OCI-LY7 (cell line): Measurements from ENCODE around the gene RBP7. TPM values are rescaled to one million over a fixed set of nuclear protein-coding genes. Genes with fewer than 3 reads are reported as not detected.
A peak's percentile ranks its signal among the peaks of the same experiment; 100 is the strongest.

Experiments
- BruUV-seq: library from RNA; stranded (reverse); fragments of 400-500 nt; replicated peaks from 2 replicates; lab custom pipeline; 2021; lab: Mats Ljungman, UMichigan
- CTCF ChIA-PET: fragments of 300-600 bp; sonication (Branson Sonifier 250); formaldehyde crosslinking; loops from one replicate; lab custom pipeline; 2022; ENCODE audit warnings: antibody characterized with exemption; ENCODE audit not compliant: unreplicated experiment; lab: Charles Lee
- POLR2A ChIA-PET: fragments of 300-600 bp; sonication (Branson Sonifier 250); formaldehyde crosslinking; loops from one replicate; lab custom pipeline; 2022; ENCODE audit warnings: antibody characterized with exemption; lab: Charles Lee
- DNase-seq: peaks from one replicate; pipeline ENCODE4 v3.0.0-alpha.2; 2015; ENCODE audit warnings: low spot score
- H2AFZ ChIP-seq: fragments of 200-600 bp; sonication (generic), shearing (Covaris generic); 2 replicates; pipeline ENCODE4 v1.6.1; 2014; ENCODE audit warnings: mild to moderate bottlenecking, antibody characterized with exemption, low read length, moderate library complexity
- H3K27ac ChIP-seq: fragments of 200-600 bp; sonication (generic); 2 replicates; pipeline ENCODE4 v1.5.1; 2014; ENCODE audit warnings: mixed run types, low read depth, mild to moderate bottlenecking, moderate library complexity, low read length, inconsistent platforms; ENCODE audit not compliant: poor library complexity, severe bottlenecking
- H3K36me3 ChIP-seq: fragments of 200-600 bp; sonication (generic); 2 replicates; pipeline ENCODE4 v1.6.1; 2014; ENCODE audit warnings: mild to moderate bottlenecking, antibody characterized with exemption, low read length, moderate library complexity, mixed read lengths; ENCODE audit not compliant: insufficient read depth
- H3K4me1 ChIP-seq: fragments of 200-600 bp; sonication (generic); 2 replicates; pipeline ENCODE4 v1.5.1; 2014; ENCODE audit warnings: mild to moderate bottlenecking, low read length; ENCODE audit not compliant: insufficient read depth, poor library complexity, severe bottlenecking
- H3K4me2 ChIP-seq: fragments of 200-600 bp; sonication (generic); 2 replicates; pipeline ENCODE4 v1.6.1; 2014; ENCODE audit warnings: mild to moderate bottlenecking, low read length
- H3K4me3 ChIP-seq: fragments of 200-600 bp; sonication (generic); 2 replicates; pipeline ENCODE4 v1.5.1; 2014; ENCODE audit warnings: mild to moderate bottlenecking, low read depth, low read length; ENCODE audit not compliant: poor library complexity, severe bottlenecking
- H3K79me2 ChIP-seq: fragments of 200-600 bp; sonication (generic); 2 replicates; pipeline ENCODE4 v1.6.1; 2016; ENCODE audit warnings: low read depth, mild to moderate bottlenecking, low read length, moderate library complexity, mixed read lengths; ENCODE audit not compliant: insufficient read depth
- H3K9me2 ChIP-seq: fragments of 200-600 bp; sonication (generic); 2 replicates; pipeline ENCODE4 v1.6.1; 2016; ENCODE audit warnings: mild to moderate bottlenecking, low read length, mixed read lengths; ENCODE audit not compliant: insufficient read depth
- H3K9me3 ChIP-seq: fragments of 200-600 bp; sonication (generic); 2 replicates; pipeline ENCODE4 v1.6.1; 2014; ENCODE audit warnings: mild to moderate bottlenecking, mixed run types, low read length, mixed read lengths
- H4K20me1 ChIP-seq: fragments of 200-600 bp; sonication (generic); 2 replicates; pipeline ENCODE4 v1.6.1; 2014; ENCODE audit warnings: mild to moderate bottlenecking, antibody characterized with exemption, low read length, moderate library complexity, mixed read lengths; ENCODE audit not compliant: insufficient read depth
- CTCF ChIP-seq: fragments of 200-600 bp; sonication (generic); conservative IDR thresholded peaks from 2 replicates; pipeline ENCODE4 v1.5.1; 2014; ENCODE audit warnings: mild to moderate bottlenecking, antibody characterized with exemption, low read length, moderate library complexity, mixed read lengths
- EZH2phosphoT487 ChIP-seq: fragments of 200-600 bp; sonication (generic); IDR thresholded peaks from 2 replicates; pipeline ENCODE4 v1.6.1; 2018; ENCODE audit warnings: low read depth, borderline replicate concordance, mild to moderate bottlenecking, mixed run types, antibody characterized with exemption, low read length, moderate library complexity, mixed read lengths
- intact Hi-C: fragments of 100-400 bp; cut with micrococcal nuclease; formaldehyde crosslinking; loops from one replicate; pipeline ENCODE4 v1.10.0; 2022; ENCODE audit not compliant: unreplicated experiment
- total RNA-seq, 2 experiments: library from RNA; depleted of rRNA in 1 of 2; stranded (reverse); fragments of >200 nt in 1 of 2; shearing (Covaris generic) in 1 of 2; gene quantifications; 2 replicates each; pipeline ENCODE4 v1.2.3, GENCODE V29; 2014 to 2022

Gene RBP7
- total RNA-seq, 2 experiments from 2014 or later = not detected

DNA sequence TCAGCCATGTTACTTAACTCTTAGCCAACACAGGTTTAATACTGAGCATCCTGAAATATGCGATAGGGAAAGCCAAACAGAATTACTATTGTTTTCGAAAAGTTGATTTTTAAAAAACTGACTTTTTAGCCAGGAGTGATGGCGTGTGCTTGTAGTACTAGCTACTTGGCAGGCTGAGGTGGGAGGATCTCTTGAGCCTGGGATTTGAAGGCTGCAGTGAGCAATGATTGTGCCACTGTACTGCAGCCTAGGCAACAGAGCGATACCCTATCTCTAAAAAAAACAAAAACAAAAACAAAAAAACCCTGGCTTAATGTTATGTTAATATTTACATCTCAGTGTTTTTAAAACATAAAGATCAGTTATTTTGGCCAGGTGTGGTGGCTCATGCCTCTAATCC, 37.0 kb upstream of the RBP7 start:
- Histone ChIP-seq H3K4me1 (peaks cover 15% of the 10 kb centered on the region), H3K9me2 (no peaks in the 10 kb centered on the region), H3K27ac (no peak overlapping the region), H3K4me2 (no peak overlapping the region), H2AFZ (no peak overlapping the region), H3K36me3 (no peaks in the 10 kb centered on the region), H4K20me1 (no peaks in the 10 kb centered on the region), H3K9me3 (no peaks in the 10 kb centered on the region), H3K79me2 (no peaks in the 10 kb centered on the region), H3K4me3 (no peak overlapping the region)
- CTCF ChIA-PET = no interaction called here
- BruUV-seq = no TSS peak
- TF ChIP-seq EZH2phosphoT487 (no peak), CTCF (no peak)
- POLR2A ChIA-PET = interaction anchor here (1.5 kb wide), 1 partner anchor 34 kb away, joined by 6 read pairs; no protein-coding TSS in a partner anchor
- intact Hi-C loops = no loop called here
- no peak for DNase-seq

DNA sequence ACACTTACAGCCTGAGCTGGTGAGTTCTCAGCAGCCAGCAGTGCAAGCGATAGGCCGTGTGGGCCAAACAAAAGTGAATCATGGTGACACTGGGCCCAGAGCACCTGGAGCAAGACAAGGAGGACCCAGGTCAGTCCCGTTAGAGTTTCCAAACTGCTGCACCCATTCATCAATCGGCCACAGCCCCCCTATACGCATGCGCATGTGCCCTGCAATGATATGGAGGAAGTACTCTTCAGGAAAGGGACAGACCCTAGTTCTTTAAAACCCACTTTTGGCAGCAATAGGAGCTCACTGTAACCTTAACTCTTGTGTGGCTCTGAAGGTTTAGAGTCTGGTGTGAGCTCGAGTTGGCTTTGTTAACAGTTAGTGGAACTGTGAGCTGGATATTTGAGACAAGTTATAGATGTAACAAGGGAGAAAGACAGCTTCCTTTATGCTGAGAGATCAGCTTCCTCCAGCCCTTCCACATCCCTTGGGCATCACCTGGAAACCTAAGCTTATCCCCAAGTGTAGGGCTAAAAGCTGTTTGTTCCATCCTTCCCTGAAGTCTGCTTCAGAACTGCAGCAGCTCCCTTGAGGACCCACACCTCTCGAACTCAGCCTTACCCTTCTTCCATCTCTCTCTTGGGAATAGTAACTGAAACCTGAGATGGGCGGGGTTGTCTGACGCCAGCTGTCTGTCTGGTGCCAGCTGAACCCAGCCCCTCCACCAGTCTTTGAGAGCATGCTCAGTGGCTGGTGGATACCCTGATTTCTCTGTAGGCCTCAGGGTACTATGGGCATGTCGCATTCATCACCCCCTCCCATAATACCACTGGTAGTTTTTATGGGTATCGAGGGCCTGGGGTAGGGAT, 36.1 kb upstream of the RBP7 start:
- H3K4me1 ChIP-seq = peaks cover 15% of the 10 kb centered on the region
- H3K9me2 ChIP-seq = no peaks in the 10 kb centered on the region
- ChIA-PET CTCF (interaction anchor here (1.0 to 1.1 kb wide), 2 partner anchors 10 to 18 kb away, joined by 6 to 20 read pairs; partner anchors contain the start of genes LZIC and NMNAT1), POLR2A (interaction anchor here (0.6 to 1.8 kb wide), 5 partner anchors 9 to 525 kb away, joined by 3 to 11 read pairs (median 6); partner anchors contain the start of genes LZIC and NMNAT1)
- BruUV-seq = no TSS peak
- peak overlapping the region; percentile 44 for H3K4me3 ChIP-seq
- peak overlapping the region; percentile 66; the same call in 1 of the 2 replicates for H2AFZ ChIP-seq
- no peak for TF ChIP-seq EZH2phosphoT487
- intact Hi-C loops = no loop called here
- H4K20me1 ChIP-seq = no peaks in the 10 kb centered on the region
- no peaks in the 10 kb centered on the region for H3K79me2 ChIP-seq
- H3K4me2 ChIP-seq = peak overlapping the region; percentile 70
- peak overlapping the region; percentile 45 for H3K27ac ChIP-seq
- H3K36me3 ChIP-seq = no peaks in the 10 kb centered on the region
- no peaks in the 10 kb centered on the region for H3K9me3 ChIP-seq
- DNase-seq = peak; percentile 79

DNA sequence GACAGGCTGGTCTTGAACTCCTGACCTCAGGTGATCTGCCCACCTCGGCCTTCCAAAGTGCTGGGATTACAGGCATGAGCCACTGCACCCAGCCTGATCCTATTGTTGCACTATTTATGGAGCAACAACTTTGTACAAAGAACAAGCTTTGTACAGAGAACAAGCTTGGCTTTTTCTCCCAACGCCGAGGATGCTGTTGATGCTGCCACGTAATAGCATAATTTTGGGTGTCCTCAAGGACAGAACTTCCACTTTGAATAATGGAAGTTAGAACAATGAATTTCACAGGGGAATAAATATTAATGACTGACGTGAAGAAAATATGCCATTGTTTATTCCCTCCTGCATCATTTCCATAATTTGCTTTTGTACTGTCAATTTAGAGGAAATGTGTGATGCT, 12.8 kb upstream of the RBP7 start:
- Histone ChIP-seq H3K9me3 (no peaks in the 10 kb centered on the region), H3K27ac (no peak overlapping the region), H3K4me3 (no peak overlapping the region), H3K4me2 (no peak overlapping the region), H3K4me1 (no peaks in the 10 kb centered on the region), H2AFZ (no peak overlapping the region), H3K79me2 (no peaks in the 10 kb centered on the region), H3K36me3 (no peaks in the 10 kb centered on the region; the same call in 1 of the 2 replicates), H3K9me2 (no peaks in the 10 kb centered on the region), H4K20me1 (no peaks in the 10 kb centered on the region)
- no peak for TF ChIP-seq EZH2phosphoT487
- CTCF ChIA-PET = no interaction called here
- no peak for DNase-seq
- POLR2A ChIA-PET = no interaction called here
- BruUV-seq = no TSS peak
- intact Hi-C loops = no loop called here
